Chondrocyte (in vitro differentiated cells): ENCODE results near the gene RAC3. TPM values are rescaled to one million over a fixed set of nuclear protein-coding genes. Genes with fewer than 3 reads are reported as not detected.

ENCODE experiments used
- DNase-seq: peaks from one replicate; pipeline ENCODE4 v3.0.0; 2021; ENCODE audit warnings: mixed read lengths, low spot score
- H3K27ac Mint-ChIP-seq: one replicate; pipeline ENCODE4 v1.8.0; 2021; ENCODE audit warnings: mild to moderate bottlenecking, moderate library complexity, mixed read lengths; ENCODE audit not compliant: unreplicated experiment
- H3K27me3 Mint-ChIP-seq: 2 replicates; pipeline ENCODE4 v1.8.0; 2021; ENCODE audit warnings: low read depth, mixed read lengths
- H3K36me3 Mint-ChIP-seq: 2 replicates; pipeline ENCODE4 v1.8.0; 2021; ENCODE audit warnings: low read depth, mixed read lengths
- H3K4me1 Mint-ChIP-seq: 2 replicates; pipeline ENCODE4 v1.8.0; 2021; ENCODE audit warnings: low read depth, mild to moderate bottlenecking, mixed read lengths
- H3K4me3 Mint-ChIP-seq: one replicate; pipeline ENCODE4 v1.8.0; 2021; ENCODE audit warnings: mild to moderate bottlenecking, moderate library complexity, mixed read lengths; ENCODE audit not compliant: unreplicated experiment
- H3K9me3 Mint-ChIP-seq: 2 replicates; pipeline ENCODE4 v1.8.0; 2021; ENCODE audit warnings: low read depth, mixed read lengths
- CTCF ChIP-seq: fragments of 200-600 bp; sonication (generic); IDR thresholded peaks from 2 replicates; pipeline ENCODE4 v1.5.0; 2021; ENCODE audit warnings: antibody characterized with exemption, mild to moderate bottlenecking, moderate library complexity
- total RNA-seq: library from RNA; stranded (reverse); gene quantifications from 3 replicates; pipeline ENCODE4 v1.2.1, GENCODE V29; 2021

Gene RAC3
- total RNA-seq, 1 donor from 2014 or later, result 32.7 TPM

DNA sequence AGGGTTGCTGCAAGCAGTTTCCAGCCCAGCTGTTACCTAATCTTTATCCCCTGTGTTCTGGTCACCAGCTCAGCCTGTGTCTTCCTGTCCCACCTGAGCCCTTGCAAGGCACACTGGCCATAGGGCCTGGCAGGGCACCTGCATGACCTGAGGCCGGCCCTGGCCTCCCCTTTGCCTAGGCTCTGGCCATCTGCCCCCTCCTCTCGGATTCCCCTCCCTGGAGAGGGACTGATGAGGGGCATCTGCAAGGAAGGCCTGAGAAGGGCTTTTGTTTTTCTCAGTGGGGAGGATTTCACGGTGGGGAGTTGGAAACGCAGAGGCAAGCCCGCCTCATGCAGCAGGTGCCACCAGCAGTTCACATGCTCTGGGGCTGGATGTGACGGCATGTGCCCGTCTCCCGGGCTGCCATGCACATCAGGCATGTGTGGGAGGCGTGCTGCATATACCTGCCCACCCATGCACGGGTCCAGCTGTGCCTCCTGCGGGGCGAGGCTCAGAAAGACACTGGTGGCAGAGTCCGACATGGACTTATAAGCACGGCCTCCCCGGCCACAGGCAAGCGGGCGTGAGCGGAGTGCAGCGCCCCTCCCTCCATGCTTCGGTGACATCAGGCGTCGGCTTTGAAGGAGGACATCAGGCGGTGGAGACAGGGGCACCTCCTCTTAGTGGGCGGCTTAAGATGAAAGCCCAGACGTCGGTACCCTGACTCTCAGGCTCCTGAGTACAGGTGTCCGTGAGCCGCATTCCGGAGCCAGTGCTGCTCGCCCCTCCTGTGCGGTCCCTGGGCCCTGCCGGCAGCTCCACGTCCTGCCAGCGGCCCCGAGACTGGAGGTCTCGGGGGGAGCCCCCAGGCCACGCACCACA, 37.5 kb upstream of the RAC3 start:
- Mint-ChIP-seq H3K4me1 (peaks cover 17% of the 10 kb centered on the region), H3K27me3 (no peaks in the 10 kb centered on the region), H3K27ac (no peak overlapping the region), H3K9me3 (no peaks in the 10 kb centered on the region), H3K4me3 (no peak overlapping the region), H3K36me3 (peaks cover 11% of the 10 kb centered on the region)
- DNase-seq, result peak; percentile 89
- TF ChIP-seq CTCF, result no peak

DNA sequence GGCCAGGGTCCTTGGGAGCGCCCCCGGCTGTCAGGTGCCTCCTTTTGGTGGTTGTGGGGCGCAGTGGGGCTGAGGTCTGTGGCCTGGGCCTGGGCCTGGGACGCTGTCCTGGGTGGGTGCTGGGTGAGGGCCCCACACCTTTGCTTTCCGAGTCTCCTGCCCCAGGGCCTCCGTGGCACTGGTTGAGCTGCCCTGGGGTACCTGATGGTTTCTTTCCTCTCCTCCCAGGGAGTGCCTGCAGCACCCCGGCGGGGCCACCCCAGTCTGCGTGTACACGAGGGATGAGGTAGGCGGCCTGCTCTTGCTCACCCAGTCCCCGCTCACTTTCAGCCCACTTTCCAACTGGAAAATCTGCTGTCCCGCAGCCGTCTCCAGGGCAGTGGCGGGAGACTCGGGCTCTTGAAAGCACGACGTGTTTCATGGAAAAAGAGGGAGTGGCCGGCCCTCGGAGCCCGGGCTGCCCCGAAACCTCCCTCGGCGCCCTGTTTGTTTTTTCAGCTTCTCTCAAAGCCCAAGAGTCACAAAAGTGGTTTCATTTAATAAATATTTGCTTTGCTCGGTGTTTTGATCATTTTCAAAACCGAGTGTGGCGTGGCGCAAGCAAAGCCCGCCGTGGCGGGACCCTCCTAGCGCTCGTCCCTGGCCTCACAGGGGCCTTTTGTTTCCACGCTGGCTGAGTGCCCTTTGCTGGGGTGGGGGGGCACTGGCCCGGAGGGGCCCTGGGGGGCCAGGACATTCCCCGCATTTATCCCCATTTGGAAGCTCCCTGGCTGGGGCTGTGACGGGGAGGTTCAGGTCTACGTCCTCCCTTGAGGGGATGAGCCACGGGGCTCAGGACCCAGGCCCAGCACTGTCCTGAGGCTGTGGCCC, 36.6 kb upstream of the RAC3 start:
- Mint-ChIP-seq H3K4me3 (no peak overlapping the region), H3K27me3 (no peaks in the 10 kb centered on the region), H3K9me3 (no peaks in the 10 kb centered on the region), H3K36me3 (peaks cover 7% of the 10 kb centered on the region), H3K4me1 (peaks cover 17% of the 10 kb centered on the region), H3K27ac (no peak overlapping the region)
- TF ChIP-seq CTCF, result no peak
- peak; percentile 81 for DNase-seq

GRCh38 chr17:81995463-81996231, 35.8 kb upstream of the RAC3 start:
- Mint-ChIP-seq H3K4me3 (no peak overlapping the region), H3K9me3 (no peaks in the 10 kb centered on the region), H3K27ac (no peak overlapping the region), H3K27me3 (no peaks in the 10 kb centered on the region), H3K36me3 (peaks cover 7% of the 10 kb centered on the region), H3K4me1 (peaks cover 15% of the 10 kb centered on the region)
- TF ChIP-seq CTCF, result no peak
- DNase-seq, result peak; percentile 82

- Mint-ChIP-seq H3K27me3 (no peaks in the 10 kb centered on the region), H3K36me3 (peaks cover 7% of the 10 kb centered on the region), H3K27ac (no peak overlapping the region), H3K4me3 (no peak overlapping the region), H3K9me3 (no peaks in the 10 kb centered on the region), H3K4me1 (peaks cover 11% of the 10 kb centered on the region)
- no peak for DNase-seq
- TF ChIP-seq CTCF, result no peak
These were observed 35.2 kb upstream of the RAC3 start for GRCh38 chr17:81996232-81996756.
